HG02885 (cell line): ENCODE results near the gene MRPS33.
"Not testable (repeated sequence)": the region's sequence is repeated elsewhere in the genome, so short reads cannot be mapped to it uniquely, and the experiment has no call there.

Experiments used
- ATAC-seq: cut with Tn5 transposase; IDR thresholded peaks from one replicate; pipeline ENCODE4 v1.9.1; 2021; ENCODE audit warnings: mild to moderate bottlenecking; ENCODE audit not compliant: unreplicated experiment, poor library complexity

The MRPS33 gene

DNA sequence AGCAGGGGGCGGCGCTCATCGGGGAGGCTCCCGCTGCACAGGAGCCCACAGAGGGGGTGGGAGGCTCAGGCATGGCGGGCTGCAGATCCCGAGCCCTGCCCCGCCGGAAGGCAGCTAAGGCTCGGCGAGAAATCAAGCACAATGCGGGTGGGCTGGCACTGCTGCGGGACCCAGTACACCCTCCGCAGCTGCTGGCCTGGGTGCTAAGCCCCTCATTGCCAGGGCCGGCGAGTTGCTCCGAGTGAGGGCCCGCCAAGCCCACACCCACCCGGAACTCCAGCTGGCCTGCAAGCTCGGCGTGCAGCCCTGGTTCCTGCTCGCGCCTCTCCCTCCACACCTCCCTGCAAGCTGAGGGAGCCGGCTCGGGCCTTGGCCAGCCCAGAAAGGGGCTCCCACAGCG lies 57.8 kb downstream of the MRPS33 start:
- ATAC-seq, result not testable (repeated sequence)
